Measurements from ENCODE around the gene TMEM231.
"Not testable (repeated sequence)": the region's sequence is repeated elsewhere in the genome, so short reads cannot be mapped to it uniquely, and the experiment has no call there.

Gene TMEM231

GRCh38 chr16:75529959-75530358 lies 26.1 kb downstream of the TMEM231 start:
- no peak for TF ChIP-seq ZNF274 (IDR thresholded peaks at IDR 0.05; ENCODE audit: low read depth, low read length)
- H3K4me3 ChIP-seq (ENCODE audit: low read length), result no peak overlapping the region

DNA sequence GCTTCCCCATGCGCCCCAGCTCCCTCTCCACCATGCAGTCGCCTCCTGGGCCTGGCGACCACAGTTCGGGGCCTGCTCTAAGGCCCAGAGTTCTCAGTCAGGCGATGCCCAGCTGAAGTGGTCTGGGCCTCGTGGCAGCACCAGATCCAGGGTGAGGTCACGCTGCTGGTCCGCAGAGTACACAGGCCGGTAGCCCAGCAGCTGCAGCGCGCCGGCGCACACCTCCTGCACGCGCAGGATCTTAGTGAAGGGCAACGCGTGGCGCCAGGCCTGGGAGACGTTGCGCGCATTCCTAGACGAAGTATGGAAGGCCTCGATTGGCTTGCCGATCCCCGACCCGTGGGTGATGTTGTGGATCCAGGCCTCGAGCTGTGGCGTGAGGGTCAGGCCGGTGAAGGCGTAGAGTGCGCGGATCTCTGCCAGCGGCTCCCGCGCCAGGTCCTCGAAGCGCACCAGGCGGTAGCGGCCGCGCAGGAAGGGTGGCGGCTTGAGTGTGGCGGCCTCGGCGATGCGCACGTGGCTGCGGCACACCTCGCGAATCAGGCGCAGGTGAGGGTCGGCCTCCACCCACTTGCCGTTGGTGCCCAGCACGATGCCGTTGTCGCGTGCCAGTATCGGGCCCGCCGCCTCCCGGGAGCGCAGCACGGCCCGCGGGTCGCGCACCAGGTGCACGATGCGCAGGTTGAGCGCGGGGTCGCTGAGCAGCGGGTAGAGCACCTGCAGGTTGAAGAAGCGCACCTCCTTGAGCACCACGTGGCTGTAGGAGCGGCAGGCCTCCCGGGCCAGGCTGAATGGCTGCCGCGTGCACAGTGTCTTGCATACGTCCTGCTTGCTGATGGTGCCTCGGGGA lies 26.8 kb downstream of the TMEM231 start:
- TF ChIP-seq ZNF274 (IDR thresholded peaks at IDR 0.05; ENCODE audit: low read depth, low read length), result no peak
- no peak overlapping the region for H3K4me3 ChIP-seq (ENCODE audit: low read length)

DNA sequence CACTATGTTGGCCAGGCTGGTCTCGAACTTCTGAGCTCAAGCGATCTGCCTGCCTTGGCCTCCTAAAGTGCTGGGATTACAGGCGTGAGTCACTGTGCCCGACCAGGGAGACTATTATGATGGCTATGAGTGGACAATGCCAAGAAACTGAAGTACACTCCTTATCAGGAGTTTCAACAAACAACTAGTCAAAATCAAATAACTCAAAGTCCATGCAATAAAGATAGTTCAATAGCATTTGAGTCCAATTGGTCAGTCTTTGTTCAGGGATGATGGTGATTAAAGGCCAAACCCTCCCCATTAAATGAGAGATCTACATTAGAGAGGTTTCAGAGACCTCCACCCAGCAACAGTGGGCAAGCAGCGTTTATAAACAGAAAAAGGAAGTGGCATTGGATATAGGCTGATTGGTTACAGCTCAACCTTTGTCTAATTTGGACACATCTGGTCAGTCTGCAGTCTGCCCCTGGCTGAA lies 28.2 kb downstream of the TMEM231 start:
- TF ChIP-seq ZNF274 (IDR thresholded peaks at IDR 0.05; ENCODE audit: low read depth, low read length), result no peak
- H3K4me3 ChIP-seq (ENCODE audit: low read length), result no peak overlapping the region

GRCh38 chr16:75526032-75526790 lies 29.8 kb downstream of the TMEM231 start:
- TF ChIP-seq ZNF274 (IDR thresholded peaks at IDR 0.05; ENCODE audit: low read depth, low read length), result no peak

DNA sequence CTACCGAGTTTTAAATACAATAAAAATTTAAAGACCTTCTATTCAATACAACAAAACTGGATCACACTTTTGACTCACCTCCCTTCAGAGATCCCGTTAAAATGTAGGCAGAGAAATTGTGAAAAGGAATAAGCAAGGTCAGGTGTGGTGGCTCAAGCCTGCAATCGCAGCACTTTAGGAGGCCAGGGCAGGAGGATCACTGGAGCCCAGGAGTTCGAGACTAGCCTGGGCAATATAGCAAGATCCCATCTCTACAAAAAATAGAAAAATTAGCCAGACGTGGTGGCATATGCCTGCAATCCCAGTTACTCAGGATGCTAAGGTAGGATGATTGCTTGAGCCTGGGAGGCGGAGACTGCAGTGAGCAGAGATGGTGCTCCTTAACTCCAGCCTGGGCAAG lies 36.9 kb downstream of the TMEM231 start:
- no peak overlapping the region for H3K4me3 ChIP-seq (ENCODE audit: low read length)
- TF ChIP-seq ZNF274 (IDR thresholded peaks at IDR 0.05; ENCODE audit: low read depth, low read length), result no peak

More at GRCh38 chr16:75526032-75526790, 29.8 kb downstream of the TMEM231 start:
- no peak overlapping the region for H3K4me3 ChIP-seq (ENCODE audit: low read length)

- H3K4me3 ChIP-seq (ENCODE audit: low read length), result peak overlapping the region; percentile 78; the same call in 1 of the 2 replicates
Measured at GRCh38 chr16:75516189-75516966, 39.7 kb downstream of the TMEM231 start.

DNA sequence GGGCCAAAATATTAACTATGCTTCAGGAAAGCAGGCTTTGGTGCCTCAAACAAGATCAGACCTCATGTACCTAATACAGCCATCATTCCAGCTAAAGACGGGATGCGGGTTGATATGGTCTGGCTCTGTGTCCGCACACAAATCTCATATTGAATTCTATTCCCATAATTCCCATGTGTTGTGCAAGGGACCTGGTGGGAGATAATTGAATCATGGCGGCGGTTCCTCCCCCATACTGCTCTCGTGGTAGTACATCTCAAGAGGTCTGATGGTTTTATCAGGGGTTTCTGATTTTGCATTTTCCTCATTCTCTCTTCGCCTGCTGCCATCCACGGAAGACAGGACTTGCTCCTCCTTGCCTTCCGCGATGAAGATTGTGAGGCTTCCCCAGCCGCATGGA lies 41.8 kb downstream of the TMEM231 start:
- no peak for TF ChIP-seq ZNF274 (IDR thresholded peaks at IDR 0.05; ENCODE audit: low read depth, low read length)
- no peak overlapping the region for H3K4me3 ChIP-seq (ENCODE audit: low read length)

- no peak for TF ChIP-seq ZNF274 (IDR thresholded peaks at IDR 0.05; ENCODE audit: low read depth, low read length)
- H3K4me3 ChIP-seq (ENCODE audit: low read length), result no peak overlapping the region
Measured at GRCh38 chr16:75506574-75506973, 49.5 kb downstream of the TMEM231 start.

GRCh38 chr16:75506107-75506506 lies 49.9 kb downstream of the TMEM231 start:
- no peak for TF ChIP-seq ZNF274 (IDR thresholded peaks at IDR 0.05; ENCODE audit: low read depth, low read length)
- no peak overlapping the region for H3K4me3 ChIP-seq (ENCODE audit: low read length)

DNA sequence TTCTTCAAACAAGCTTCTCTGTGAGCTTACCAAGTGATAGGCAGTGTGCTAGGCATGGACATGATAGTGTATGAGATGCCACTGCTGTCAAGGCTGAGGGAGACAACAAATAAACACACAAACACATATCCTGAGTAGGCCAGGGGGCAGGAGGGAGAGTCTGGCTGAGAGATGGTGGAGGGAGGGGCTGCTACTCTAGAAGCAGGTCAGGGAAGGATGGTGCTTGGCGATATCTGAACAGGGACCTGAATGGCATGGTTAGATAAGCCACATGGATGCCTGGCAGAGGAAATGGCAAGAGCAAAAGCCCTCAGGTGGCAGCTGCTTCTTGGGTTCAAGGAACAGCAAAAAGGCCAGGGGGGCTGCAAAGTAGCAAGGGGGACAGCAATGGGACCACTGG lies 52.3 kb downstream of the TMEM231 start:
- no peak overlapping the region for H3K4me3 ChIP-seq (ENCODE audit: low read length)
- TF ChIP-seq ZNF274 (IDR thresholded peaks at IDR 0.05; ENCODE audit: low read depth, low read length), result no peak

GRCh38 chr16:75502916-75503605 lies 53.0 kb downstream of the TMEM231 start:
- TF ChIP-seq ZNF274 (IDR thresholded peaks at IDR 0.05; ENCODE audit: low read depth, low read length), result no peak

DNA sequence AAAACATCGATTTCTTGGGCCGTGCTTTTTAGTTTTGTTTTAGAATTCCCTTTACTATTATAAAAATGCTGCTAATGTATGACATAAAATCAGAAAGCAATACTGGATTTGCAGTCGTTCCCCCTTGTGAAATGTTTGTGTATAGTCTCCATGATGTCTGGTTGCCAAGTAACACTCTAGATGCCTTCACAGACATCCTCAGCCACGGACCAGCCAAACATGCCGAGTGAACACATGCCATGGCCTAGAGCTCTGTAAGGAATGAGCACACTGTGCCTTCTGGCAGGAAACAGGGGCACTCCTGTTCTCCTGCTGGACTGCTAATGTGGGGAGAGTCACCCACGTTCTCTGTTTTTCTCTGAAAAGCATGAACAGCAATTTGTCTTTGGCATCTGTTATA lies 54.2 kb downstream of the TMEM231 start:
- H3K4me3 ChIP-seq (ENCODE audit: low read length), result not testable (repeated sequence)

More at GRCh38 chr16:75502916-75503605, 53.0 kb downstream of the TMEM231 start:
- H3K4me3 ChIP-seq (ENCODE audit: low read length), result no peak overlapping the region

DNA sequence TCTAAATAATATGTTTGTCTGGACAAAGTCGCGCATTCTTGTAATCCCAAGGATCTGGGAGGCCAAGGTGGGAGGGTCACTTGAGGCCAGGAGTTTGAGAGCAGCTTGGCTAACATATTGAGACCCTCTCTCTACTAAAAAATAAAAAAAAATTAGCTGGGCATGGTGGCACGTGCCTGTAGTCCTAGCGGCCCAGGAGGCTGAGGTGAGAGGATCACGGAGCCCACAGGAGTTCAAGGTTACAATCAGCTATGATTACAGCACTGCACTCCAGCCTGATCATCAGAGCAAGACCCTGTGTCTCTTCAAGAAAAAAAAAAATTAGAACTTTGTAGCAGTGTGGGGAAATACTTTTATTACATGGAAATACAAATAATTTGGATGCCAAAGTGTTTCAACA lies 54.7 kb downstream of the TMEM231 start:
- no peak for TF ChIP-seq ZNF274 (IDR thresholded peaks at IDR 0.05; ENCODE audit: low read depth, low read length)

GRCh38 chr16:75498605-75499322 lies 57.3 kb downstream of the TMEM231 start:
- not testable (repeated sequence) for H3K4me3 ChIP-seq (ENCODE audit: low read length)

More for the DNA sequence above, 54.7 kb downstream of the TMEM231 start:
- no peak overlapping the region for H3K4me3 ChIP-seq (ENCODE audit: low read length)

All from GM08714 (cell line).